ENCODE results near the gene SKOR1. TPM values are rescaled to one million over a fixed set of nuclear protein-coding genes. Genes with fewer than 3 reads are reported as not detected.

SKOR1 gene
- total and polyA plus RNA-seq, 2 of the 13 experiments (the other 11 are each of a cell fraction or from before 2014, with no cell fraction given), result 0.09 to 0.11 TPM

- peak; percentile 92 for TF ChIP-seq TFE3 (CRISPR knock-in tag; IDR thresholded peaks at IDR 0.05)
- TF ChIP-seq SMC3 (IDR thresholded peaks at IDR 0.05; ENCODE audit: low read length), result no peak
- no peak for TF ChIP-seq ZNF326 (CRISPR knock-in tag; IDR thresholded peaks at IDR 0.05; ENCODE audit: borderline replicate concordance)
- no peak for TF ChIP-seq E2F2 (CRISPR knock-in tag; IDR thresholded peaks at IDR 0.05; ENCODE audit: borderline replicate concordance)
- TF ChIP-seq ZBTB42 (CRISPR knock-in tag; IDR thresholded peaks at IDR 0.05), result no peak
- no peak for TF ChIP-seq NFE2L2 (IDR thresholded peaks at IDR 0.05; ENCODE audit: low read length)
- no peak for TF ChIP-seq MYNN (CRISPR knock-in tag; IDR thresholded peaks at IDR 0.05; ENCODE audit: low read depth)
- TF ChIP-seq ARNTL (CRISPR knock-in tag; IDR thresholded peaks at IDR 0.05), result peak; percentile 68; the same call in 1 of the 2 replicates
- TF ChIP-seq SRY (CRISPR knock-in tag; IDR thresholded peaks at IDR 0.05), result no peak
- peak; percentile 77 for TF ChIP-seq PAXIP1 (CRISPR knock-in tag; conservative IDR thresholded peaks at IDR 0.05)
- TF ChIP-seq ZNF160 (CRISPR knock-in tag; IDR thresholded peaks at IDR 0.05), result no peak
- no peak for TF ChIP-seq MEF2D (CRISPR knock-in tag; IDR thresholded peaks at IDR 0.05)
- peak; percentile 60; the same call in 1 of the 2 replicates for TF ChIP-seq ZBTB26 (CRISPR knock-in tag; IDR thresholded peaks at IDR 0.05; ENCODE audit: borderline replicate concordance)
- no peak for TF ChIP-seq ZNF354B (CRISPR knock-in tag; IDR thresholded peaks at IDR 0.05)
- TF ChIP-seq ZFP1 (CRISPR knock-in tag; IDR thresholded peaks at IDR 0.05), result peak; percentile 71; the same call in 1 of the 2 replicates
- TF ChIP-seq IKZF5 (CRISPR knock-in tag; IDR thresholded peaks at IDR 0.05), result peak; percentile 39; the same call in 1 of the 2 replicates
- peak; percentile 63 for TF ChIP-seq RXRB (CRISPR knock-in tag; IDR thresholded peaks at IDR 0.05; ENCODE audit: borderline replicate concordance)
- no peak for TF ChIP-seq ZNF317 (CRISPR knock-in tag; IDR thresholded peaks at IDR 0.05)
- peak; percentile 57; the same call in 1 of the 2 replicates for TF ChIP-seq KMT2A (CRISPR knock-in tag; IDR thresholded peaks at IDR 0.05)
- TF ChIP-seq CC2D1A (CRISPR knock-in tag; IDR thresholded peaks at IDR 0.05), result no peak
These were observed 29.0 kb downstream of the SKOR1 start (continued) for GRCh38 chr15:67854358-67854757.

All from HepG2 (cell line).